GM21723 (cell line): ENCODE measurements around the gene FAM162B.
"Not testable (repeated sequence)": the region's sequence is repeated elsewhere in the genome, so short reads cannot be mapped to it uniquely, and the experiment has no call there.

Experiments used
- ATAC-seq: cut with Tn5 transposase; IDR thresholded peaks from one replicate; pipeline ENCODE4 v1.9.1; 2021; ENCODE audit warnings: mild to moderate bottlenecking, moderate library complexity; ENCODE audit not compliant: unreplicated experiment

FAM162B gene

GRCh38 chr6:116730513-116730912 is 35.0 kb downstream of the FAM162B start:
- no peak for ATAC-seq

- no peak for ATAC-seq
These were observed 38.6 kb downstream of the FAM162B start for GRCh38 chr6:116726947-116727346.

- no peak for ATAC-seq
These were observed 50.8 kb downstream of the FAM162B start for GRCh38 chr6:116714761-116715160.

- ATAC-seq = no peak
These were observed 51.2 kb downstream of the FAM162B start for GRCh38 chr6:116714296-116714695.

GRCh38 chr6:116705917-116706316 is 59.6 kb downstream of the FAM162B start:
- ATAC-seq = no peak

- not testable (repeated sequence) for ATAC-seq
These were observed 61.6 kb downstream of the FAM162B start for GRCh38 chr6:116703888-116704287.
